GM19463 (cell line): ENCODE data around the gene MEIS3.
"Not testable (repeated sequence)": the region's sequence is repeated elsewhere in the genome, so short reads cannot be mapped to it uniquely, and the experiment has no call there.

Experiments
- ATAC-seq: cut with Tn5 transposase; IDR thresholded peaks from one replicate; pipeline ENCODE4 v1.9.1; 2021; ENCODE audit warnings: mild to moderate bottlenecking, moderate library complexity; ENCODE audit not compliant: unreplicated experiment

The MEIS3 gene

GRCh38 chr19:47417107-47417745 lies 2.1 kb downstream of the MEIS3 start:
- no peak for ATAC-seq

DNA sequence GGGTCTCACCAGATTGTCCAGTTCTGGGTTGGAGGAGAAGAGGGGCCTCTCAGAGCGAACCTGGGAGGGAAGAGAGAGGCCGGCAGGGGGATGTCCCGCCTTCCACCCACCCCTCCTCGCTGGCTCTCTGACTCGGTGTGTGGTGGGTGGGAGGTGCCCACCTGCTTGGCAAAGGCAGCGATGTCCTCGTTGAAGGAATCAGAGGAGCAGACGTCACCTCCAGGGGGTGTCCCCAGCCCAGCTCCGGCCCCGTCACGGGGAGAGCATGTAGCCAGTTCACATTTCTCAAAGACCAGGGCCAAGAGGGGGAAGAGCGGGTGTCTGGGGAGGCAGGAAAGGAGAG lies 2.7 kb downstream of the MEIS3 start:
- ATAC-seq: no peak

GRCh38 chr19:47415953-47416642 lies 3.2 kb downstream of the MEIS3 start:
- ATAC-seq: no peak

DNA sequence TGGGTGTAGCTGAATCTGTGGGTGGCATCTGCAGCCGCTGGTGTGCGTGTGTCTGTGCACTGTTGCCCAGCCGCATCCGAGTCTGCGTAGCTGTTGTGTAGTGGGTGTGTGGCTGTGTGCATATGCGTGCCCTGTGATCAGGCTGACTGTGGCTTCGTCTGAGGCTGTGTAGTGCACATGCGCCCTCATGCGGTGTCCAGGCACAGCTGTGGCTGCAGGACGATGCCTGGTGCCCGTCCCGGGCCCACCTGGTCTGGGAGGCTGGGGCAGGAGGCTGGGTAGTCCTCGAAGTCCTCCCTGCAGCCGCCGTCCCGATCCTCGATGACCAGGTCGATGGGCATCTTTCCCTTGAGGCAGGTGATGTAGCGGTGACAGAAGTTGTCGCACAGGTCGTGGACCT lies 4.9 kb downstream of the MEIS3 start:
- no peak for ATAC-seq

- ATAC-seq: no peak
Measured at GRCh38 chr19:47413941-47414340, 5.4 kb downstream of the MEIS3 start.

- not testable (repeated sequence) for ATAC-seq
Measured at GRCh38 chr19:47411696-47412095, 7.6 kb downstream of the MEIS3 start.

- ATAC-seq: no peak
Measured at GRCh38 chr19:47411101-47411500, 8.2 kb downstream of the MEIS3 start.

- no peak for ATAC-seq
Measured at GRCh38 chr19:47408156-47408938, 11.0 kb downstream of the MEIS3 start.

DNA sequence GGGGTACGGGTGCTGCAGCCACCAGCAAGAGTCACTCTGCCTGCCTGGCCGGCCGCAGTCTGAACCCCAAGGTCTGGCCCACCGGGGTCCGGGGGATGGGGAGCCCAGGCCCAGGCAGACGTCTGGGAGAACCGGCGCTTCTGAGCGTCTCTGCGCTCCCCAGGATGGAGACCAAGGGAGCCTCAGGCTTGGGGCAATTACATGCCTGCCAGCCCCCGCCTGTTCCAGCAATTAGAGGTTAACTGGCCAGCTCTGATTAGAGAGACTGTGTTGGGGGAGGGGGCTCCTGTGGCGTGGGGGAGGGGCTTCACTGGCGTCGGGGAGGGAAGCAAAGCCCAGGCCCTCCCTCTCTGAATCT lies 11.9 kb downstream of the MEIS3 start:
- ATAC-seq: no peak

- no peak for ATAC-seq
Measured at GRCh38 chr19:47406711-47407416, 12.5 kb downstream of the MEIS3 start.

DNA sequence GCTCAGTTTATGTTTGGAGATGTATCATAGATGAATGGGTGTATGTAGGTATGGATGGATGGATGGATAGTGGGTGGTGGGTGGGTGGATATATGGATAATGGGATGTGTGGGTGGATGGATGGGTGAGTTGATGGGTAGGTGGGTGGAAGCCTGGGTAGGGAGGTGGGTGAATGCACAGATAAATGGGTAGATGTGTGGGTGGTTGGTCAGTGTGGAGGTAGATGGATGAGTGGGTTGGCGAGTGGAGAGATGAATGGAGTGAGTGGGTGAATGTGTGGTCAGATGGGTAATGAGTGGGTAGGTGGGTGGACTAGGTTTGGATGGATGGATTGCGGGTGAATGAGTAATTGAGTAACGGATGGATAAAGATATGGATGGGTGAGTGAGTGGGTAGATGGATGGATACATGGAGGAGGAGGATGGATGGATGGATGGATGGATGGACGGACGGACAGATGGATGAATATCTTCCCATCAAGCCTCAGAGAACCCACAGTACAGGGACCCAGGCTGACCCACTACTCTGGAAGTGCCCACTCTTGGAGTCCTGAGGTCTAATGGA lies 13.4 kb downstream of the MEIS3 start:
- no peak for ATAC-seq

- ATAC-seq: no peak
Measured at GRCh38 chr19:47405197-47405550, 14.2 kb downstream of the MEIS3 start.

- no peak for ATAC-seq
Measured at GRCh38 chr19:47404334-47405196, 14.8 kb downstream of the MEIS3 start.

DNA sequence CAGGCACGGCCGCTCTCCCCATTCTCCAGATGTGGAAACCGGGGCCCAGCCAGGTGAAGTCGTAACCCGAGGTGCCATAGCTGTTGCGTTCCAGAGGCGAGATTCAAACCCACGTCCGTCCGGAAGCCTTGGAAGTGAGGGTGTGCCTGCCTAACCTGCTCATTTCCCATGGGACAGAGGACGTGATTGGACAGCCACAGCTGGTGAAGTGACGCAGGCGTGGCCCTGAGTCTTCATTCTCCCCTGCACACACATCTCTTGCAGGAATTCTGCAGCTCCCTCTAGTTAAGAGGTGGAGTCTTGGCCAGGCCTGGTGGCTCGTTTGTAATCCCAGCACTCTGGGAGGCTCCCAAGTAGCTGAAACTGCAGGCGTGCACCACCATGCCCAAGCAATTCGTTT lies 16.8 kb downstream of the MEIS3 start:
- ATAC-seq: no peak

DNA sequence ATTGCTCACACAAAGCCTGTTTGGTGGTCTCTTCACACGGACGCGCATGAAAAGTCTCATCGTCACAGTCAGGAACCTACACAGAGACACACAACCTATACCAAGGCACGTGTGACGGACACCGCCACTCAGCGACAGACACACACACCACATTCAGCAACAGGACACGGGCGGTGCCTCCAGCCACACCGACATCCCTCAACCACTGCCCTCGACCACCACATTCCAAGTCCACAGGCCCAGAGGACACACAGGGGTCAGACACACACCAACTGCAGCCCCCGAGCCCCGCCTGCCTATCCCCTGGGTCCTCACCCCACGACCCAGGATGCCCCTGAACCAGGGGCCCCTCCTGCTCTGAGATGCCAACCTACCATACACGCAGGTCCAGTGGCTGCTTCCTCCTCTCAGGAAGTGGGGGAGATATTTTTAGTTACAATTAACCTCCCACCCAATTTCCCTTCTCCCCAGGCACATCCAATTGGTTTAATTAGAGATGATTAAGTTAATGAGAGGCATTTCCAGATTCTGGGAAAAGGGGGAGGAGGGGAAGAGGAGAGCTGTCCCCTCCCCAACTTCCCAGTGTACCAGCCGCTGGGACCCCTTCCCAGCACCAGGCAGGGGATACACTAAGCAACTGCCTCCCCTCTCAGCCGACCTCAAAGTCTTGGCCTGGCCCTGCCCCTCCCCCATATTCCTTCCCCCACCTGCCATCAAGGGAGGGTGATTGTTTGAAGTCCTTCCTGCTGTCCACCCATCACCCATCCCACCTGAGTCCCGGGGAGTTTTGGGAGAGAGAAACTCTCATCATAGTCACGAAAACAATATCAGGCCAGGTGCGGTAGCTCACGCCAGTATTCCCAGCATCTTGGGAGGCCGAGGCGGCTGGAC lies 20.4 kb downstream of the MEIS3 start:
- no peak for ATAC-seq

DNA sequence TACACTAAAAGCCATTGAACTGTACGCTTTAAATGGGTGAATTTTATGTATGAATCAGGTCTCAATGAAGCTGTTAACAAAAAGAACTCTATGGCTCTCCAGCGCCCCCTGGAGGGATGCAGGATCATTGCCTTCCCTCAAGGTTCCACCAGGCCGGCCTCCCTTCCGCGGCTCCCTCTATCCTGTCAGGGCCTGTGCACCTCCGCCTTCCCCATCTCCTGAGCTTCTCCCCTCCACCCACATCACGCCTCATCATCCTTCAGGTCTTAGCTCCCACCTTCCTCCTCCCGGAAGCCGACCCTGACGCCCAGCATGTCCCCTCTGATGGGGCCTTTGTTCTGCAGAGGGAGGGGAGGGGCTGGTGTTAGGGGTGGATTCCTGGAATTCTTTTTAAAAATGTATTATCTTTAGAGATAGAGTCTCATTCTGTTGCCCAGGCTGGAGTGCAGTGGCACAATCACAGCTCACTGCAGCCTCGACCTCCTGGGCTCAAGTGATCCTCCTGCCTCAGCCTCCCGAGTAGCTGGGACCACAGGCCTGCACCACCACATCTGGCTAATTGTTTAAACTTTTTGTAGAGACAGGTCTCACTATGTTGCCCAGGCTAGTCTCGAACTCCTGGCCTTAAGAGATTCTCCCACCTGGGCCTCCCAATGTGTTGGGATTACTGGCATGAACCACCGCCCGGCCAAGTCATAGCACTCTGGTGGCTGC lies 27.7 kb downstream of the MEIS3 start:
- no peak for ATAC-seq

- ATAC-seq: no peak
Measured at GRCh38 chr19:47390533-47391488, 28.5 kb downstream of the MEIS3 start.

GRCh38 chr19:47389150-47389556 lies 30.2 kb downstream of the MEIS3 start:
- ATAC-seq: no peak
